NCI-H524 (cell line): ENCODE data around the gene FGF3.

Experiments used
- DNase-seq, 2 experiments: peaks; one replicate each; lab custom pipeline; 2025; lab: John Stamatoyannopoulos, UW

The FGF3 gene

GRCh38 chr11:69803604-69804218, 15.5 kb downstream of the FGF3 start:
- no peak for DNase-seq

DNA sequence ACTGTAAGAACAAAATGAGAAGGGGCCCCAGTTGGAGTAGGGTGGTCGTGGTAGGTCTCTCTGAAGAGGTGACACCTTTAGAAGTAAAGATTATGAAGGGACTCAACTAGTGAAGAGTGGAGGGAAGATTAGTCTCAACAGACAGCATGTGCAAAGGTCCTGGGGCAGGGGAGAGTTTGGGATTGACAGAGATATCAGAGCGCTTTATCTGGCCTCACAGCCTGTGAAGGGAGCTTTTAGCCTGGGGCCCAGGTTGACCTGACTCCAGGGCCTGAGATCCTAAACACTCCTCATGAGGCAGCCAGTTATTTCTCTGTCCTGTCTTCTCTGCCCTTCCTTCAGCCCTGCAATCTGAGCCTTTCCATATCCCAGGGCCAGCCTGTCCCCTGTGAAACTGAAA, 16.2 kb downstream of the FGF3 start:
- no peak for DNase-seq

DNA sequence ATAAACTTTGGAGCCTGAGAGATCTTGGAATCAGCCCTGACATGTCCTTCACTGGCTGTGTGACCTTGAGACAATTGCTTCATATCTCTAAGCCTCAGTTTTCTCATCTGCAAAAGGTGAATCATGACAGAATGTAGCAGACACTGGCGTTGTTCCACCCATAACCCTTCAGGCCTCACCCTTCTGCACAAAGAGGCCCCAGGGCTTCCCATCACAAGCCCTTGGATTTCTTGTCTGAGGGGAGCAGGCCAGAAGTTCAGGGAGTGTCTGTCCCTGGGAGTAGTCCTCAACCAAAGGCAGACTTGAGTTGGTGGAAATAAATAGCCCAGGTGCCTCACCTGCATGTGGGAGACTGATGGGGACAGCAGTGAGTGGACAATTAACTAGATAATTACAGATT, 16.6 kb downstream of the FGF3 start:
- no peak for DNase-seq

GRCh38 chr11:69801513-69802335, 17.5 kb downstream of the FGF3 start:
- DNase-seq, result peak in 1 of 2 experiments; percentile 21

DNA sequence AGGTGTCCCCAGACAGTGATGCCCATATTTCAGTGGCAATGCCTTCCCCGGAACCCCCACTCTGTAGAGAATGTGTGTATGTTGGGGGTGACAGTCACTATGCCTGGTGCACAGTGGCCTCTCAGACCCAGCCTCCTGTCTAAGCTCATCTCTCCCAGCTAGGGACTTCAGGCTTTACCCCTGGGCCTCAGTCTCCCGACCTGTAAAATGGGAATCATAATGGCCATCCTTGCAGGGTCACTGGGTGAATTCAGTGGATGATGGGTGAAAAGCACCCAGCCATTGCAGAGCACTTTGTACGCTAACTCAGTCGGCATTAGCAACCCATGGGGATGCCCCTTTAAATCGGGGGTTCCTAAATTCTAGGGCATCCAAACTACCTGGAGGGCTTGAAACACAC, 18.9 kb downstream of the FGF3 start:
- DNase-seq, result no peak

GRCh38 chr11:69799582-69799981, 19.6 kb downstream of the FGF3 start:
- no peak for DNase-seq

GRCh38 chr11:69799097-69799496, 20.1 kb downstream of the FGF3 start:
- DNase-seq, result no peak

DNA sequence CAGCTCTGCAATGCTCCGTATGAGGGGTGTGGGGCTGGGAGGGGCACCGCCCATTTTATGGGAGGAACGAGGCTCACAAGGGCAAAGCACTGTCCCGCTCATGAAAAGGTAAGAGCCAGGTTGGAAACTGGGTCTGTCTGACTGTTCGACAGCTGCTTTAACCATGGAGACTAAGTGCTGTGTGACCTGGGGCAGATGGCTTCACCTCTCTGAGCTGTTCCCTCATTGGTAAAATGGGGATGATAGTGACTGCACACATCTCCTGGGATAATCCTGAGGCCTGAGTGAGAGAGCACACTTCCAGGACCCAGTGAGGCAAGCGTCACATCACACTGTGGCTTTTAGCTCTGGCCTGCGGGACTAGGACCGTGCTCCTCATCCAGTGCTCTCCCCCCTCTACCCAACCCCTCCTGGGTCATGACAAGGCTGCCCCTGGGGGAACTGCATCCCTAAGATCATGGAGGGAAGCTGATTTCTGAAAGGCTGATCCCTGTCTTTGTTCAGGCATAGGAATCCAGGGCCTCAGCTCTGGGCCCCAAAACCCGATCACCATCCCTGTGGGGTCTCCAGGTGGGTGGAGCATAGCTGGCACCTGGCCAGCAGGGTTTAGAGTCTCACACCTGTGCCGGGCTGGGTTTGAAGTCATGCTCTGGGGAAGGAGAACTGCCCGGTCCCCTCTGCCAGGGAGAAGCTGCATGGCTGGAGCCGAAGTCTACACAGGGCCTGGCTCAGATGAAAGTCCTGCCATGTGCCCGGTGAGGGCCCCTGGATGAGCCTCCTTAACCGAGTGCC, 21.3 kb downstream of the FGF3 start:
- no peak for DNase-seq

- no peak for DNase-seq
Observed at GRCh38 chr11:69797156-69797555, 22.1 kb downstream of the FGF3 start.

DNA sequence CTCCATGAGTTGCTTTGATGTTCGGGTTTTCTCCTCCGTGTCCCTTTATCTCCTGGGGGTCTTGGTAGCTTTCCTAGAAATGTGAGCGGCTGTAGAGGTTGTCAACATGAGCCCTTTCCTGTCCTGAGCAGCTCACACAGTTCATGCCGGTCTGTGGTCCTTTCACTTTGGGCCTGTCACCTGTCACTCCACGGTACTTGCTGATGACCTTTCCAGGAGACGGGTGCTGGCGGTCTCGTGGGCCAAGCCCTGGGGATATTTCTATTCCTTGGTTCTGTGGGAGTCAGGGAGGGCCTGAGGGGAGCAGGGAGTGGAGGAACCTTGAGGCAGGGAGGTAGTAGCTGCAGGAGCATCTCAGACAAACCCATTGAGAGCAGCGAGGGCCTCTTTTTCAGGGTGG, 23.2 kb downstream of the FGF3 start:
- no peak for DNase-seq

GRCh38 chr11:69791276-69792180, 27.7 kb downstream of the FGF3 start:
- DNase-seq, result no peak

- DNase-seq, result no peak
Observed at GRCh38 chr11:69788956-69789355, 30.3 kb downstream of the FGF3 start.

- DNase-seq, result no peak
Observed at GRCh38 chr11:69787906-69788305, 31.3 kb downstream of the FGF3 start.

DNA sequence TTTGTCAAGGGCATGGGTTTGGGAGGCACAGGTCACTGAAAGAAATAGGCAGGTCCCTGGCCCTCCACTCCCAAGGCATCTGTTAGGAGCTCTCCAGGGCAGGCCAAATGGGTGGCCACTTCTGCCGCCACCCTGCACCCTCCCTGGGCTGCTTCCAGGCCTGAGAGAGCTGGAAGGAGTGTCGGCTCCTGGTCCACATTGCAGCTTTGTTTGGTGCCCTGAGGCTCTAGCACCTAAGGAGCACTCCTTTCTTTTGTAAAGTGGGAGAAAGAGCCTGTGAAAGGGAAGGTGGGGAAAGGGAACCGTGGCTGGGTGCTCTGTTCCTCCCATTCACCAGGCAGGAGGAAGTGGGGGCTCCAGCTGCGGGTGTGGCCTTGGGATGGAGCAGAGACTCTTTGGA, 31.8 kb downstream of the FGF3 start:
- DNase-seq, result no peak

DNA sequence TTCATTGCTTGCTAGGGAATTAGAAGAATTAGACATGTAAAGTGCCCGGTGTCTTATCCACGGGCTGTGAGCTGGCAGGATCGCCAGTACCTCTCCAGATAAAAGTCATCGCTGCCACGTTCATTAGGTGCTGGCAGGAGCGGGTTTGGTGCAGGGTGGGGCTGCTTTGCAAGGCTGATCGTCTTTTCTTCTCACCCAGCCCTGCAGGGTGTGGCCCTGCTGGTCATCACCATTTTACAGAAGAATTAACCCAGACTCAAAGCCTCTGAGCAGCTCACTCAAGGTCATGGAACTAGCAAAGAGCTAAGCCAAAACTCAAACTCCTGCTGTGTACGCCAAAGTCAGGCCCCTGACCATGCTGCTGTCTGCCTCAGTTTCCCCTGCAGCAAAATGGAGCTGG, 38.0 kb downstream of the FGF3 start:
- no peak for DNase-seq

DNA sequence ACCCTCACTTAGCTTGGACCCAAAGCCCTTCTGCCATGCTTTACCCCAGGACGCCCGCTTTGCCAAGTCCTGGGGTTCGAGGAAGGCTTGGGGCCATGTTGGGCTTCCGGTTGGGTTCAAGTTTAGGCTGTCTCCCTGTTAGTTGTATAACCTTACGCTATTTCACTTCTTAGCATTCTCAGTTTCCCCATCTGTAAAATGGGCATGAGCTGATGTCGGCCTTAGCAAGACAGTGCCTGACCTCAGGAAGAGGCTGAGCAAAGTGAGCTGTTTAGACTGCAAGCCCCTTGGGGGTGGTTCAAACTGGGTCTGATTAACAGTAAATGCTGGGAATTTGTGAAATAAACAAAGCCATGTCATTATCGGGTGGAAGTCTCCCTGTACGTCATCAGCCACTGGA, 40.8 kb downstream of the FGF3 start:
- no peak for DNase-seq

- DNase-seq, result no peak
Observed at GRCh38 chr11:69775163-69775755, 44.0 kb downstream of the FGF3 start, which contains the start of gene FGF4. FGF4 (minus strand) TSS chr11:69775341; CDS start chr11:69775084, 257 bp downstream.

DNA sequence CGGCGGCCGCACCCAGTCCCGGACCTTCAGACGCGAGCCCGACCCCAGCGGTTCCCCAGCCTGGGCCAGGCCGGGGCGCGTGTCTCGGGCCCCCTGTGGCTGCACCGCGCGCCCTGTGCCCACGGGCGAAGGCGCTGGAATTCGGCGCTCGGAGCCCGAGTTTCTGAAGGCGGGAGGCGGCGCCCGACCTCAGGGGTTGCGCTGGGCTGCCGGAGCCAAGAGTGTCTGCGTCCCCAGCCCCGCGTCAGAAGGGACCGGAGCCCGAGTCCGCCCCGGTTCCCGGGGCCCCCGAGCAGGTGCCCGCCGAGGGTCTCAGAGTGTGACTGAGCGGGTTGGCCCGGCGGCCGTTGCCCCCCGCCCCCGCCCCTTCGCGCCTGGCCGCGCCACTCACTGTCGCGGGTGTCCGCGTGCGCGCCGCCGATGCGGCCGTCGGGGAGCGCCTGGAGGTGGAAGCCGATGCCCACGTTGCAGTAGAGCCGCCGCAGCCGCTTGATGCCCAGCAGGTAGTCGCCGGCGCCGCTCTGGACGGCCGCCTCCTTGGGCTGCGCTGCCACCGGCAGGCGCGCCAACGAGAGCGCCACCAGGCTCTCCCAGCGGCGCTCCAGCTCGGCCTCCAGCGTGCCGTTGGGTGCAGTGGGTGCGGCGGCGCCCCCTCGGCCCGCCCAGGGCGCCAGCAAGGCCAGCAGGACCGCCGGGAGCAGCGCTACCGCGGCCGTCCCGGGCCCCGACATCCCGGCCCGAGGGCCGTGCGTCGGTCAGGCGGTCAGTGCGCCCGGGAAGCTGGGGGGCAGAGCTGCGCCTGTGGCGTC, 44.7 kb downstream of the FGF3 start:
- no peak for DNase-seq

- DNase-seq, result no peak
Observed at GRCh38 chr11:69773626-69774353, 45.4 kb downstream of the FGF3 start.

DNA sequence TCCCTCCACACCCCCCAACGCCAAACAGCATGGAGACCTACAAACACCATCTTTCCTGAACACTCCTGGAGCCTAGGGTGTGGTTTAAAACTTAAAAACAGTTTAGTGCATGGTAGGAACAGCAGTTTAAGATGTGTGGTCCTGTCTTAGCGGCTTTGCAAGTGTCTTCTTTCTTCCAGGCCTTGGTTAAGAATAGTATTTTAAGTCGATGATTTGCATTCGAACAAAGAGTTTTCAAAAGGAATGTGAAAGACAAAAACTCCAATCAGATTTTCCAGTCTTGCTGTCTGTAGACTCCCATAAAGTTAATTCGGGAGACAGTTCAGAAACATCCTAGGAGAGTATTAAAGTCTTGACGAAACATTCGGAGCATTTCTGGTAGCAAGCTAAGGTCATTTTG, 47.8 kb downstream of the FGF3 start:
- DNase-seq, result no peak
